A549 (cell line): ENCODE data around the gene UNC13C.

Experiments used
- CTCF ChIP-seq: fragments of >200 bp; sonication (Bioruptor Twin); formaldehyde crosslinking; IDR thresholded peaks from 3 replicates; pipeline ENCODE4 v1.5.1; 2016
- EP300 ChIP-seq, 2 experiments: fragments of >200 bp; sonication (Bioruptor Twin); formaldehyde crosslinking; IDR thresholded peaks; 2 replicates in 1 of 2; 3 replicates in 1 of 2; pipeline ENCODE4 v1.6.1; 2016 to 2017
- ESRRA ChIP-seq: fragments of 150-350 bp; IDR thresholded peaks from 2 replicates; pipeline ENCODE4 v1.6.1; 2014; ENCODE audit warnings: mild to moderate bottlenecking, low read length, borderline replicate concordance
- FOSL2 ChIP-seq, 2 experiments: fragments of 450-650 bp in 1 of 2; fragments of >200 bp in 1 of 2; sonication (Bioruptor Twin) in 1 of 2; formaldehyde crosslinking; IDR thresholded peaks; 2 replicates each; pipeline versions ENCODE4 v1.5.0 to v1.6.1; 2016 to 2020; ENCODE audit warnings: mild to moderate bottlenecking in 1 of 2, moderate library complexity in 1 of 2
- HDAC2 ChIP-seq: fragments of 200-600 bp; sonication (generic); IDR thresholded peaks from 2 replicates; pipeline ENCODE4 v1.6.1; 2016
- PBX3 ChIP-seq: IDR thresholded peaks from 2 replicates; pipeline ENCODE4 v1.6.1; 2012
- PHF8 ChIP-seq: fragments of 200-600 bp; sonication (generic); IDR thresholded peaks from 2 replicates; pipeline ENCODE4 v1.6.1; 2016; ENCODE audit warnings: low read depth, mild to moderate bottlenecking, antibody characterized with exemption, moderate library complexity, borderline replicate concordance
- POLR2A ChIP-seq: IDR thresholded peaks from 2 replicates; pipeline ENCODE4 v1.6.1; 2012; ENCODE audit warnings: mild to moderate bottlenecking, low read length
- RAD21 ChIP-seq, 2 experiments: fragments of >200 bp in 1 of 2; sonication (Bioruptor Twin) in 1 of 2; formaldehyde crosslinking in 1 of 2; IDR thresholded peaks in 1 of 2; conservative IDR thresholded peaks in 1 of 2; 2 replicates in 1 of 2; 3 replicates in 1 of 2; pipeline ENCODE4 v1.6.1; 2012 to 2018; ENCODE audit warnings: inconsistent platforms in 1 of 2
- RCOR1 ChIP-seq: fragments of 150-350 bp; IDR thresholded peaks from 2 replicates; pipeline ENCODE4 v1.6.1; 2014; ENCODE audit warnings: antibody characterized with exemption, low read length, low read depth
- RNF2 ChIP-seq: fragments of 200-600 bp; sonication (generic); IDR thresholded peaks from 2 replicates; pipeline ENCODE4 v1.6.1; 2016; ENCODE audit warnings: low read depth, mild to moderate bottlenecking, antibody characterized with exemption, moderate library complexity, borderline replicate concordance
- SMC3 ChIP-seq: fragments of >200 bp; sonication (Bioruptor Twin); formaldehyde crosslinking; IDR thresholded peaks from 3 replicates; pipeline ENCODE4 v1.6.1; 2018; ENCODE audit warnings: inconsistent platforms
- USF2 ChIP-seq: fragments of 450-650 bp; IDR thresholded peaks from 2 replicates; pipeline ENCODE4 v1.6.1; 2014; ENCODE audit warnings: antibody characterized with exemption

GRCh38 chr15:54227569-54227968, 249.3 kb downstream of the UNC13C start:
- TF ChIP-seq ESRRA (no peak), EP300 (IDR thresholded peaks at IDR 0.05) (no peak), CTCF (no peak), HDAC2 (no peak), PHF8 (no peak), POLR2A (no peak), USF2 (no peak), RCOR1 (no peak), RNF2 (no peak), FOSL2 (IDR thresholded peaks at IDR 0.05) (no peak), FOSL2 (CRISPR knock-in tag; IDR thresholded peaks at IDR 0.05) (no peak), PBX3 (no peak), SMC3 (no peak), RAD21 (conservative IDR thresholded peaks at IDR 0.05 in 1 of 2, IDR thresholded peaks at IDR 0.05 in 1 of 2) (no peak)
